Stromal cell of bone marrow (primary cell): ENCODE results near the gene DLGAP1.
A peak's percentile ranks its signal among the peaks of the same experiment; 100 is the strongest.

ENCODE experiments used
- DNase-seq: peaks from one replicate; pipeline ENCODE4 v3.0.0-alpha.2; 2012; ENCODE audit warnings: low read depth

The DLGAP1 gene

GRCh38 chr18:4157352-4157751, 297.8 kb downstream of the DLGAP1 start:
- DNase-seq = no peak

GRCh38 chr18:4146797-4147196, 308.3 kb downstream of the DLGAP1 start:
- DNase-seq = no peak

GRCh38 chr18:4144201-4144600, 310.9 kb downstream of the DLGAP1 start:
- no peak for DNase-seq

- no peak for DNase-seq
Measured at GRCh38 chr18:4143585-4143984, 311.5 kb downstream of the DLGAP1 start.

GRCh38 chr18:4142876-4143275, 312.2 kb downstream of the DLGAP1 start:
- DNase-seq = no peak

GRCh38 chr18:4134700-4135099, 320.4 kb downstream of the DLGAP1 start:
- DNase-seq = no peak

GRCh38 chr18:4130734-4131719, 324.1 kb downstream of the DLGAP1 start:
- no peak for DNase-seq

- DNase-seq = no peak
Measured at GRCh38 chr18:4126939-4127338, 328.2 kb downstream of the DLGAP1 start.

GRCh38 chr18:4125627-4126230, 329.4 kb downstream of the DLGAP1 start:
- no peak for DNase-seq

- DNase-seq = peak; percentile 52
Measured at GRCh38 chr18:4125224-4125623, 329.9 kb downstream of the DLGAP1 start.

GRCh38 chr18:4119813-4120212, 335.3 kb downstream of the DLGAP1 start:
- no peak for DNase-seq

- DNase-seq = no peak
Measured at GRCh38 chr18:4119127-4119648, 335.9 kb downstream of the DLGAP1 start.

- DNase-seq = no peak
Measured at GRCh38 chr18:4108016-4108415, 347.1 kb downstream of the DLGAP1 start.

- DNase-seq = no peak
Measured at GRCh38 chr18:4107049-4107467, 348.0 kb downstream of the DLGAP1 start.

GRCh38 chr18:4106407-4107033, 348.6 kb downstream of the DLGAP1 start:
- DNase-seq = peak; percentile 37

- DNase-seq = no peak
Measured at GRCh38 chr18:4102901-4103300, 352.2 kb downstream of the DLGAP1 start.

GRCh38 chr18:4101009-4101408, 354.1 kb downstream of the DLGAP1 start:
- no peak for DNase-seq

- peak; percentile 47 for DNase-seq
Measured at GRCh38 chr18:4096486-4096885, 358.6 kb downstream of the DLGAP1 start.

GRCh38 chr18:4093676-4094075, 361.4 kb downstream of the DLGAP1 start:
- no peak for DNase-seq

GRCh38 chr18:4084382-4084900, 370.7 kb downstream of the DLGAP1 start:
- DNase-seq = no peak

- no peak for DNase-seq
Measured at GRCh38 chr18:4078246-4078645, 376.9 kb downstream of the DLGAP1 start.

GRCh38 chr18:4077721-4078120, 377.4 kb downstream of the DLGAP1 start:
- no peak for DNase-seq
